Smooth muscle cell (in vitro differentiated cells): ENCODE measurements around the gene C10orf71. TPM values are rescaled to one million over a fixed set of nuclear protein-coding genes. Genes with fewer than 3 reads are reported as not detected.

Experiments
- DNase-seq: peaks from one replicate; lab custom pipeline; 2025; ENCODE audit not compliant: unreplicated experiment; lab: John Stamatoyannopoulos, UW
- H2AFZ ChIP-seq: fragments of 200-600 bp; sonication (generic); 2 replicates; pipeline ENCODE4 v1.6.0; 2016; ENCODE audit warnings: antibody characterized with exemption, low read depth, mild to moderate bottlenecking
- H3F3A ChIP-seq: fragments of 200-600 bp; sonication (generic); 2 replicates; pipeline ENCODE4 v1.6.0; 2017; ENCODE audit warnings: antibody characterized with exemption, low read depth
- H3K27ac ChIP-seq: fragments of 200-600 bp; sonication (generic); 2 replicates; pipeline ENCODE4 v1.5.1; 2016; ENCODE audit warnings: low read depth, mild to moderate bottlenecking
- H3K27me3 ChIP-seq: fragments of 200-600 bp; sonication (generic); 2 replicates; pipeline ENCODE4 v1.6.1; 2016; ENCODE audit warnings: low read depth, mild to moderate bottlenecking
- H3K36me3 ChIP-seq: fragments of 200-600 bp; sonication (generic); 2 replicates; pipeline ENCODE4 v1.5.1; 2016; ENCODE audit warnings: low read depth
- H3K4me1 ChIP-seq: fragments of 200-600 bp; sonication (generic); 2 replicates; pipeline ENCODE4 v1.5.1; 2016; ENCODE audit warnings: low read depth
- H3K4me2 ChIP-seq: fragments of 200-600 bp; sonication (generic); 2 replicates; pipeline ENCODE4 v1.6.0; 2016; ENCODE audit warnings: mild to moderate bottlenecking
- H3K4me3 ChIP-seq: fragments of 200-600 bp; sonication (generic); 2 replicates; pipeline ENCODE4 v1.5.1; 2016; ENCODE audit warnings: mild to moderate bottlenecking
- H3K79me2 ChIP-seq: fragments of 200-600 bp; sonication (generic); 2 replicates; pipeline ENCODE4 v1.6.0; 2016; ENCODE audit warnings: low read depth, mild to moderate bottlenecking
- H3K9ac ChIP-seq: fragments of 200-600 bp; sonication (generic); 2 replicates; pipeline ENCODE4 v1.6.0; 2016; ENCODE audit warnings: low read depth
- H3K9me3 ChIP-seq: fragments of 200-600 bp; sonication (generic); replicated peaks from 2 replicates; pipeline ENCODE4 v1.5.1; 2016; ENCODE audit warnings: low read depth
- H4K20me1 ChIP-seq: fragments of 200-600 bp; sonication (generic); 2 replicates; pipeline ENCODE4 v1.6.0; 2016; ENCODE audit warnings: low read depth
- WGBS: methylation state at CpG from one replicate; pipeline ENCODE4 v1.1.7; 2016; ENCODE audit warnings: low lambda C conversion rate; 5-methylcytosine and 5-hydroxymethylcytosine counted together
- polyA plus RNA-seq: library from polyadenylated mRNA; unstranded; fragments of >200 nt; fragmentation: Nextera tagmentation; extraction: Ambion mirVana; gene quantifications from 2 replicates; pipeline ENCODE4 v1.2.1, GENCODE V29; 2016
- total RNA-seq: library from RNA; depleted of rRNA; stranded (reverse); fragments of >200 nt; gene quantifications from 2 replicates; pipeline ENCODE4 v1.2.3, GENCODE V29; 2014
- TF ChIP-seq, protein P1 (sequence below): fragments of 200-600 bp; sonication (generic); IDR thresholded peaks from 2 replicates; pipeline ENCODE4 v1.5.1; 2017; ENCODE audit warnings: borderline replicate concordance, mild to moderate bottlenecking, antibody characterized with exemption; ENCODE audit not compliant: insufficient read depth, poor library complexity, severe bottlenecking

The C10orf71 gene
- total and polyA plus RNA-seq, 2 experiments from 2014 or later = not detected

DNA sequence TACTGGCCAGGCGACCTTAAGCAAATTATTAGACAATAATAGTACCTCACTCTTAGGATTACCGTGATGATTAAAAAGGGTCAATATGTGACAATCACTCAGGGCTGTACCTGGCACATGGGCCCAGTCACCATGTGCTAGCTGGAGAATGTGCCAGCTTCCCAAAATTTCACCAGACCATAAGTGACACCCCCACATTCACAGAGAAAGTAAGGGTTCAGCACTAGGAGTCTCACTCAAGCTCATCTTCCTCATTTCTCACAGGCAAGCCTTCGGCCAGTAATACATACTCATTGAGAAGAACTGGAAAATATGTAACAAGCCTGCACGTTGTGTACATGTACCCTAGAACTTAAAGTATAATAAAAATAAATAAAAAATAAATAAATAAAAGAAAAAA is 22.4 kb upstream of the C10orf71 start:
- Histone ChIP-seq H3K4me2 (no peak overlapping the region), H2AFZ (no peak overlapping the region), H3K36me3 (no peaks in the 10 kb centered on the region), H3K79me2 (no peaks in the 10 kb centered on the region), H3K27me3 (peaks cover 7% of the 10 kb centered on the region), H4K20me1 (no peaks in the 10 kb centered on the region), H3K9me3 (no peaks in the 10 kb centered on the region), H3K27ac (no peak overlapping the region), H3K9ac (no peak overlapping the region), H3F3A (no peaks in the 10 kb centered on the region), H3K4me1 (peaks cover 11% of the 10 kb centered on the region), H3K4me3 (no peak overlapping the region)
- 91% methylated on average over 4 of the region's 4 CpGs for WGBS
- no peak for DNase-seq
- TF ChIP-seq, protein P1, sequence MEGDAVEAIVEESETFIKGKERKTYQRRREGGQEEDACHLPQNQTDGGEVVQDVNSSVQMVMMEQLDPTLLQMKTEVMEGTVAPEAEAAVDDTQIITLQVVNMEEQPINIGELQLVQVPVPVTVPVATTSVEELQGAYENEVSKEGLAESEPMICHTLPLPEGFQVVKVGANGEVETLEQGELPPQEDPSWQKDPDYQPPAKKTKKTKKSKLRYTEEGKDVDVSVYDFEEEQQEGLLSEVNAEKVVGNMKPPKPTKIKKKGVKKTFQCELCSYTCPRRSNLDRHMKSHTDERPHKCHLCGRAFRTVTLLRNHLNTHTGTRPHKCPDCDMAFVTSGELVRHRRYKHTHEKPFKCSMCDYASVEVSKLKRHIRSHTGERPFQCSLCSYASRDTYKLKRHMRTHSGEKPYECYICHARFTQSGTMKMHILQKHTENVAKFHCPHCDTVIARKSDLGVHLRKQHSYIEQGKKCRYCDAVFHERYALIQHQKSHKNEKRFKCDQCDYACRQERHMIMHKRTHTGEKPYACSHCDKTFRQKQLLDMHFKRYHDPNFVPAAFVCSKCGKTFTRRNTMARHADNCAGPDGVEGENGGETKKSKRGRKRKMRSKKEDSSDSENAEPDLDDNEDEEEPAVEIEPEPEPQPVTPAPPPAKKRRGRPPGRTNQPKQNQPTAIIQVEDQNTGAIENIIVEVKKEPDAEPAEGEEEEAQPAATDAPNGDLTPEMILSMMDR = no peak

DNA sequence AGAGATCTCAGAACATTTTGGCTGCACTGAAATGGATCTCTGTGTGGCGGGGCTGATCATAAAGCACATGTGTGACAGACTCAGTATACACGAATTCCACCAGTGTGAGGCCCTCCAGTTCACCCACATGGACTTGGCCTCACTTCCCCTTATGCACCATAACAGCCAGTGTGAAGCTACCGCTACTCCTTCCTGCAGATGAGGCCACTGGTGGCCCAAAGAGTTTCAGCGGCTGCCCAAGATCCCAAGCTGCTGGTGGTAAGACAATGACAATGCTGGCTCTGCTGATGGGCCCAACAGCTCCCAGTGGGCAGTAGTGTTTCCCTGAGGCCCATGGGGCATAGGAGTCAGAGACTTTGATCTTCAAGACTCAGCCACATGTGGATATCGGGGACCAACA is 21.0 kb upstream of the C10orf71 start:
- Histone ChIP-seq H3K27ac (no peak overlapping the region), H3K4me3 (no peak overlapping the region), H3K79me2 (no peaks in the 10 kb centered on the region), H3K4me1 (peaks cover 11% of the 10 kb centered on the region), H3F3A (no peaks in the 10 kb centered on the region), H3K9me3 (no peaks in the 10 kb centered on the region), H4K20me1 (no peaks in the 10 kb centered on the region), H3K36me3 (no peaks in the 10 kb centered on the region), H3K27me3 (peaks cover 7% of the 10 kb centered on the region), H2AFZ (no peak overlapping the region), H3K9ac (no peak overlapping the region), H3K4me2 (no peak overlapping the region)
- no peak for DNase-seq
- 84% methylated on average over 5 of the region's 5 CpGs for WGBS
- TF ChIP-seq, protein P1 = no peak

DNA sequence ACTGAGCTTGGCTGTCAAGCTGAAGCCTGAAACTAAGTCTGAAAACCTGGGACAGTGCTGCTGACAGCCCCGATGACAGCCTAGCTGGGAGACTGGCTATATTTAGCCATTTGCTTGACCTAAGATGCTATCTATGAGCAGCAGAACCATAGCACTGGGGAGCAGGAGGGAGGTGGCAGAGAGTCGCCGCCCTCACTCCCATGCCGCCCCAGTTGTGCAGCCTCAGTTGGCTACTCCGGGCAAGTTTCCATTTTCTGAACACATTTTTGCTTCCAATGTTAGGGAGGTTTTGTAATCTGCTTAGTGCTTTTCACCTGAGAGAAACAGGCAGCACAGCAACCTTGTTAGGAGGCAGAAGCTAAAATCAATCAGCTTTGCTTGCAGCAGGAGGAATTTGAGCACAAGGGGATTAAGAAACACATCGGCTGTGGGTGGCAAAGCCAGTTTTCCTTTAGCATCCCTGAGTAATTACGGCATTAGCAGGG is 20.4 kb upstream of the C10orf71 start:
- Histone ChIP-seq H4K20me1 (no peaks in the 10 kb centered on the region), H3K9ac (no peak overlapping the region), H3K27me3 (peaks cover 7% of the 10 kb centered on the region), H3K9me3 (no peaks in the 10 kb centered on the region), H3K79me2 (no peaks in the 10 kb centered on the region), H3K4me2 (no peak overlapping the region), H3K36me3 (no peaks in the 10 kb centered on the region), H3F3A (no peaks in the 10 kb centered on the region), H3K4me1 (peaks cover 11% of the 10 kb centered on the region), H2AFZ (no peak overlapping the region), H3K4me3 (no peak overlapping the region), H3K27ac (no peak overlapping the region)
- WGBS = 56% methylated on average over 7 of the region's 7 CpGs
- TF ChIP-seq, protein P1 = no peak
- DNase-seq = no peak
